Measurements from ENCODE around the gene TMEM107.

Gene TMEM107

GRCh38 chr17:8160741-8161221 lies 15.4 kb downstream of the TMEM107 start:
- no peaks in the 10 kb centered on the region for H3K9me3 ChIP-seq (ENCODE audit: insufficient read depth, low read length)
- peaks cover 21% of the 10 kb centered on the region for H3K79me2 ChIP-seq (ENCODE audit: low read length)
- no peak overlapping the region for H3K27ac ChIP-seq (ENCODE audit: low read length)
- H3K9ac ChIP-seq (ENCODE audit: low read length) = no peak overlapping the region
- H4K20me1 ChIP-seq (ENCODE audit: insufficient read depth, low read length) = peaks cover 8% of the 10 kb centered on the region; the same call in 1 of the 2 replicates
- TF ChIP-seq CTCF (IDR thresholded peaks at IDR 0.05; ENCODE audit: low read depth, low read length) = no peak
- TF ChIP-seq EZH2phosphoT487 (IDR thresholded peaks at IDR 0.05; ENCODE audit: low read depth) = no peak
- no peak overlapping the region for H3K4me3 ChIP-seq (ENCODE audit: low read length)
- H3K27me3 ChIP-seq (ENCODE audit: low read depth, low read length) = no peaks in the 10 kb centered on the region
- H2AFZ ChIP-seq (ENCODE audit: low read depth, low read length) = no peak overlapping the region
- H3K4me1 ChIP-seq (ENCODE audit: low read length) = peaks cover 30% of the 10 kb centered on the region
- H3K36me3 ChIP-seq (replicated peaks; ENCODE audit: low read depth, low read length) = peaks cover 7% of the 10 kb centered on the region
- H3K4me2 ChIP-seq (ENCODE audit: low read length) = peak overlapping the region; percentile 14; the same call in 1 of the 2 replicates

GRCh38 chr17:8160224-8160577 lies 16.0 kb downstream of the TMEM107 start:
- no peak overlapping the region for H3K9ac ChIP-seq (ENCODE audit: low read length)
- peaks cover 8% of the 10 kb centered on the region; the same call in 1 of the 2 replicates for H4K20me1 ChIP-seq (ENCODE audit: insufficient read depth, low read length)
- no peak for TF ChIP-seq EZH2phosphoT487 (IDR thresholded peaks at IDR 0.05; ENCODE audit: low read depth)
- TF ChIP-seq CTCF (IDR thresholded peaks at IDR 0.05; ENCODE audit: low read depth, low read length) = no peak
- H3K4me2 ChIP-seq (ENCODE audit: low read length) = no peak overlapping the region
- peaks cover 7% of the 10 kb centered on the region for H3K36me3 ChIP-seq (replicated peaks; ENCODE audit: low read depth, low read length)
- H3K4me1 ChIP-seq (ENCODE audit: low read length) = peaks cover 34% of the 10 kb centered on the region
- peaks cover 21% of the 10 kb centered on the region for H3K79me2 ChIP-seq (ENCODE audit: low read length)
- no peak overlapping the region for H3K4me3 ChIP-seq (ENCODE audit: low read length)
- H3K9me3 ChIP-seq (ENCODE audit: insufficient read depth, low read length) = no peaks in the 10 kb centered on the region
- H3K27me3 ChIP-seq (ENCODE audit: low read depth, low read length) = no peaks in the 10 kb centered on the region
- no peak overlapping the region for H3K27ac ChIP-seq (ENCODE audit: low read length)
- no peak overlapping the region for H2AFZ ChIP-seq (ENCODE audit: low read depth, low read length)

- peaks cover 8% of the 10 kb centered on the region; the same call in 1 of the 2 replicates for H4K20me1 ChIP-seq (ENCODE audit: insufficient read depth, low read length)
- no peak overlapping the region for H3K4me3 ChIP-seq (ENCODE audit: low read length)
- no peak overlapping the region for H3K4me2 ChIP-seq (ENCODE audit: low read length)
- peaks cover 21% of the 10 kb centered on the region for H3K79me2 ChIP-seq (ENCODE audit: low read length)
- no peak overlapping the region for H3K9ac ChIP-seq (ENCODE audit: low read length)
- TF ChIP-seq CTCF (IDR thresholded peaks at IDR 0.05; ENCODE audit: low read depth, low read length) (no peak), EZH2phosphoT487 (IDR thresholded peaks at IDR 0.05; ENCODE audit: low read depth) (no peak)
- H3K4me1 ChIP-seq (ENCODE audit: low read length) = peaks cover 35% of the 10 kb centered on the region
- peaks cover 7% of the 10 kb centered on the region for H3K36me3 ChIP-seq (replicated peaks; ENCODE audit: low read depth, low read length)
- no peak overlapping the region for H3K27ac ChIP-seq (ENCODE audit: low read length)
- H3K27me3 ChIP-seq (ENCODE audit: low read depth, low read length) = no peaks in the 10 kb centered on the region
- no peaks in the 10 kb centered on the region for H3K9me3 ChIP-seq (ENCODE audit: insufficient read depth, low read length)
- H2AFZ ChIP-seq (ENCODE audit: low read depth, low read length) = no peak overlapping the region
Measured at GRCh38 chr17:8159459-8160223, 16.5 kb downstream of the TMEM107 start.

- H3K9me3 ChIP-seq (ENCODE audit: insufficient read depth, low read length) = no peaks in the 10 kb centered on the region
- no peak overlapping the region for H2AFZ ChIP-seq (ENCODE audit: low read depth, low read length)
- no peak for TF ChIP-seq CTCF (IDR thresholded peaks at IDR 0.05; ENCODE audit: low read depth, low read length)
- no peak for TF ChIP-seq EZH2phosphoT487 (IDR thresholded peaks at IDR 0.05; ENCODE audit: low read depth)
- no peak overlapping the region for H3K27ac ChIP-seq (ENCODE audit: low read length)
- no peak overlapping the region for H3K4me2 ChIP-seq (ENCODE audit: low read length)
- H3K4me3 ChIP-seq (ENCODE audit: low read length) = no peak overlapping the region
- H4K20me1 ChIP-seq (ENCODE audit: insufficient read depth, low read length) = peaks cover 8% of the 10 kb centered on the region; the same call in 1 of the 2 replicates
- H3K27me3 ChIP-seq (ENCODE audit: low read depth, low read length) = no peaks in the 10 kb centered on the region
- no peak overlapping the region for H3K9ac ChIP-seq (ENCODE audit: low read length)
- H3K4me1 ChIP-seq (ENCODE audit: low read length) = peaks cover 29% of the 10 kb centered on the region
- H3K79me2 ChIP-seq (ENCODE audit: low read length) = peaks cover 21% of the 10 kb centered on the region
- peaks cover 7% of the 10 kb centered on the region for H3K36me3 ChIP-seq (replicated peaks; ENCODE audit: low read depth, low read length)
Measured at GRCh38 chr17:8159032-8159400, 17.2 kb downstream of the TMEM107 start.
